ENCODE results near the gene TEC.
"Not testable (repeated sequence)": the region's sequence is repeated elsewhere in the genome, so short reads cannot be mapped to it uniquely, and the experiment has no call there.

TEC gene

GRCh38 chr4:48268956-48269860 is at the start of gene TEC:
TSS of gene TEC (minus strand) at chr4:48269838. CDS start at chr4:48228614, 41,224 bp downstream.
- in situ Hi-C loops (cut with MboI; ENCODE audit: low sequenced_read_pairs), result no loop called here

GRCh38 chr4:48315728-48316630 is 46.3 kb upstream of the TEC start:
- in situ Hi-C loops (cut with MboI; ENCODE audit: low sequenced_read_pairs), result loop anchor here (25.0 kb wide), 1 partner anchor 221 kb away; no protein-coding TSS in a partner anchor

- in situ Hi-C loops (cut with MboI; ENCODE audit: low sequenced_read_pairs), result loop anchor here (25.0 kb wide), 1 partner anchor 223 kb away; no protein-coding TSS in a partner anchor
Measured at GRCh38 chr4:48314746-48315145, 45.1 kb upstream of the TEC start.

- in situ Hi-C loops (cut with MboI; ENCODE audit: low sequenced_read_pairs), result loop anchor here (25.0 kb wide), 1 partner anchor 225 kb away; no protein-coding TSS in a partner anchor
Measured at GRCh38 chr4:48311896-48312295, 42.3 kb upstream of the TEC start.

GRCh38 chr4:48308901-48309300 is 39.3 kb upstream of the TEC start:
- in situ Hi-C loops (cut with MboI; ENCODE audit: low sequenced_read_pairs), result loop anchor here (10.0 to 25.0 kb wide), 2 partner anchors 228 to 656 kb away; no protein-coding TSS in a partner anchor

- in situ Hi-C loops (cut with MboI; ENCODE audit: low sequenced_read_pairs), result loop anchor here (10.0 to 25.0 kb wide), 2 partner anchors 230 to 657 kb away; no protein-coding TSS in a partner anchor
Measured at GRCh38 chr4:48307528-48307927, 37.9 kb upstream of the TEC start.

GRCh38 chr4:48305508-48305907 is 35.9 kb upstream of the TEC start:
- in situ Hi-C loops (cut with MboI; ENCODE audit: low sequenced_read_pairs), result loop anchor here (10.0 to 25.0 kb wide), 2 partner anchors 232 to 659 kb away; no protein-coding TSS in a partner anchor

GRCh38 chr4:48300004-48300403 is 30.4 kb upstream of the TEC start:
- in situ Hi-C loops (cut with MboI; ENCODE audit: low sequenced_read_pairs), result loop anchor here (10.0 to 25.0 kb wide), 2 partner anchors 237 to 665 kb away; no protein-coding TSS in a partner anchor

- in situ Hi-C loops (cut with MboI; ENCODE audit: low sequenced_read_pairs), result no loop called here
Measured at GRCh38 chr4:48299560-48299959, 29.9 kb upstream of the TEC start.

GRCh38 chr4:48297256-48297846 is 27.7 kb upstream of the TEC start:
- in situ Hi-C loops (cut with MboI; ENCODE audit: low sequenced_read_pairs), result no loop called here

- in situ Hi-C loops (cut with MboI; ENCODE audit: low sequenced_read_pairs), result no loop called here
Measured at GRCh38 chr4:48296365-48296764, 26.7 kb upstream of the TEC start.

GRCh38 chr4:48295116-48295515 is 25.5 kb upstream of the TEC start:
- in situ Hi-C loops (cut with MboI; ENCODE audit: low sequenced_read_pairs), result no loop called here

GRCh38 chr4:48292218-48292790 is 22.7 kb upstream of the TEC start:
- in situ Hi-C loops (cut with MboI; ENCODE audit: low sequenced_read_pairs), result not testable (repeated sequence)

GRCh38 chr4:48290146-48290772 is 20.6 kb upstream of the TEC start:
- in situ Hi-C loops (cut with MboI; ENCODE audit: low sequenced_read_pairs), result no loop called here

- in situ Hi-C loops (cut with MboI; ENCODE audit: low sequenced_read_pairs), result not testable (repeated sequence)
Measured at GRCh38 chr4:48286060-48286459, 16.4 kb upstream of the TEC start.

- in situ Hi-C loops (cut with MboI; ENCODE audit: low sequenced_read_pairs), result not testable (repeated sequence)
Measured at GRCh38 chr4:48285640-48286039, 16.0 kb upstream of the TEC start.

- in situ Hi-C loops (cut with MboI; ENCODE audit: low sequenced_read_pairs), result loop anchor here (10.0 kb wide), 1 partner anchor 151 kb away; no protein-coding TSS in a partner anchor
Measured at GRCh38 chr4:48275686-48276085, 6.0 kb upstream of the TEC start.

GRCh38 chr4:48275247-48275646 is 5.6 kb upstream of the TEC start:
- in situ Hi-C loops (cut with MboI; ENCODE audit: low sequenced_read_pairs), result loop anchor here (10.0 kb wide), 1 partner anchor 150 kb away; no protein-coding TSS in a partner anchor

GRCh38 chr4:48271626-48272025 is 2.0 kb upstream of the TEC start:
- in situ Hi-C loops (cut with MboI; ENCODE audit: low sequenced_read_pairs), result loop anchor here (10.0 kb wide), 1 partner anchor 147 kb away; no protein-coding TSS in a partner anchor

Data from HL-60/S4 (cell line).